C4-2B (cell line): ENCODE measurements around the gene BSG.

ENCODE experiments used
- ZFX ChIP-seq: fragments of 450-650 bp; IDR thresholded peaks from 2 replicates; pipeline ENCODE4 v1.6.1; 2017
- TF ChIP-seq, protein P1 (sequence below): fragments of 450-650 bp; conservative IDR thresholded peaks from 2 replicates; pipeline ENCODE4 v1.5.1; 2017; ENCODE audit warnings: mild to moderate bottlenecking

DNA sequence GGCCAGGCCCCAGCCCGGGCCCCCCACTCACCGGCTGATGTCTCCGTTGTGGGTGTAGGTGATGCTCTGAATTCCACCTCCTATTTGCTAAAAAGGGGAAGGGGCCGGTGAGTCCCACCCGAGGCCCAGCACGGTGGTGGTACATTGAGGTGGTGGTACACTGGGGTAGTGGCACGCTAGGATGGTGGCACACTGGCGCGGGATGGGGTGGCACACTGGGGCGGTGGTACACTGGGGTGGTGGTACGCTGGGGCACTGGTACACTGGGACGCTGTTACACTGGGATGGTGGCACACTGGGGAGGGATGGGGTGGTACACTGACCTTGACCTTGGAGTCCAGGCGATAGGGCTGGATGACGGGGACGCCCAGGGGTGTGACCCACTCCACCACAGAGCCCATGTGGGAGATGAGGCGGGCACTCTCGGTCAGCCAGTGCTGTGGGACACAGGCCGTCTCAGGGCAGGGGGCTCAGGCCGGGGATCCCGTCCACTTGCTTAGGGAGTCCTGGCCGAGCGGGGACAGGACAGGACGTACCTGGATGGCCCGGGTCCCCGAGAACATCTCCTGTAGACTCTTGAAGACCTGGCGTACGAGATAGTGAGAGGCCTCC, 46.4 kb downstream of the BSG start:
- TF ChIP-seq, protein P1, sequence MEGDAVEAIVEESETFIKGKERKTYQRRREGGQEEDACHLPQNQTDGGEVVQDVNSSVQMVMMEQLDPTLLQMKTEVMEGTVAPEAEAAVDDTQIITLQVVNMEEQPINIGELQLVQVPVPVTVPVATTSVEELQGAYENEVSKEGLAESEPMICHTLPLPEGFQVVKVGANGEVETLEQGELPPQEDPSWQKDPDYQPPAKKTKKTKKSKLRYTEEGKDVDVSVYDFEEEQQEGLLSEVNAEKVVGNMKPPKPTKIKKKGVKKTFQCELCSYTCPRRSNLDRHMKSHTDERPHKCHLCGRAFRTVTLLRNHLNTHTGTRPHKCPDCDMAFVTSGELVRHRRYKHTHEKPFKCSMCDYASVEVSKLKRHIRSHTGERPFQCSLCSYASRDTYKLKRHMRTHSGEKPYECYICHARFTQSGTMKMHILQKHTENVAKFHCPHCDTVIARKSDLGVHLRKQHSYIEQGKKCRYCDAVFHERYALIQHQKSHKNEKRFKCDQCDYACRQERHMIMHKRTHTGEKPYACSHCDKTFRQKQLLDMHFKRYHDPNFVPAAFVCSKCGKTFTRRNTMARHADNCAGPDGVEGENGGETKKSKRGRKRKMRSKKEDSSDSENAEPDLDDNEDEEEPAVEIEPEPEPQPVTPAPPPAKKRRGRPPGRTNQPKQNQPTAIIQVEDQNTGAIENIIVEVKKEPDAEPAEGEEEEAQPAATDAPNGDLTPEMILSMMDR = no peak
- no peak for TF ChIP-seq ZFX
